Muscle of arm (tissue), 12 donors: ENCODE measurements around the gene KDM1B. TPM values are rescaled to one million over a fixed set of nuclear protein-coding genes. Genes with fewer than 3 reads are reported as not detected.
"Not testable (repeated sequence)": the region's sequence is repeated elsewhere in the genome, so short reads cannot be mapped to it uniquely, and the experiment has no call there.

Experiments
- DNase-seq: peaks from one replicate; pipeline ENCODE4 v3.0.0-alpha.2; 2013
- polyA plus RNA-seq, 12 donors: library from polyadenylated mRNA; unstranded; fragments of 120-200 nt; gene quantifications; one replicate each; pipeline ENCODE4 v1.2.1, GENCODE V29; 2013; ENCODE audit not compliant: insufficient read length in 12 of 12

Gene KDM1B
- polyA plus RNA-seq, 12 donors = 26.7 to 34.7 (median 30.2) TPM; not detected in 1

GRCh38 chr6:18147616-18148015 lies 7.6 kb upstream of the KDM1B start:
- no peak for DNase-seq

GRCh38 chr6:18148304-18149025 lies 6.8 kb upstream of the KDM1B start:
- DNase-seq = no peak

- DNase-seq = not testable (repeated sequence)
Measured at GRCh38 chr6:18151391-18151790, 3.8 kb upstream of the KDM1B start.

- no peak for DNase-seq
Measured at GRCh38 chr6:18151801-18152200, 3.4 kb upstream of the KDM1B start.

GRCh38 chr6:18153311-18153703 lies 1.9 kb upstream of the KDM1B start:
- no peak for DNase-seq

- DNase-seq = peak; percentile 7
Measured at GRCh38 chr6:18154507-18155149, 594 bp upstream of the KDM1B start, which contains the start of gene TPMT. Gene TPMT (minus strand): TSS chr6:18155077. CDS start chr6:18149127, 5,950 bp downstream.

- peak; percentile 18 for DNase-seq
Measured at GRCh38 chr6:18155864-18156421, 721 bp downstream of the KDM1B start.

GRCh38 chr6:18160911-18161310 lies 5.7 kb downstream of the KDM1B start:
- DNase-seq = no peak

GRCh38 chr6:18161431-18161830 lies 6.2 kb downstream of the KDM1B start:
- DNase-seq = no peak

- DNase-seq = no peak
Measured at GRCh38 chr6:18162401-18162800, 7.2 kb downstream of the KDM1B start.

GRCh38 chr6:18165751-18166150 lies 10.5 kb downstream of the KDM1B start:
- DNase-seq = no peak

- no peak for DNase-seq
Measured at GRCh38 chr6:18166312-18167036, 11.3 kb downstream of the KDM1B start.

GRCh38 chr6:18168264-18168663 lies 13.0 kb downstream of the KDM1B start:
- no peak for DNase-seq

GRCh38 chr6:18171871-18172270 lies 16.6 kb downstream of the KDM1B start:
- DNase-seq = no peak

- DNase-seq = not testable (repeated sequence)
Measured at GRCh38 chr6:18176198-18176597, 21.0 kb downstream of the KDM1B start.

GRCh38 chr6:18177286-18177965 lies 22.2 kb downstream of the KDM1B start:
- no peak for DNase-seq

GRCh38 chr6:18178960-18179615 lies 23.9 kb downstream of the KDM1B start:
- DNase-seq = no peak

GRCh38 chr6:18179770-18180356 lies 24.6 kb downstream of the KDM1B start:
- DNase-seq = peak; percentile 7

GRCh38 chr6:18182568-18182967 lies 27.3 kb downstream of the KDM1B start:
- DNase-seq = no peak

- no peak for DNase-seq
Measured at GRCh38 chr6:18183766-18184165, 28.5 kb downstream of the KDM1B start.

GRCh38 chr6:18185624-18186023 lies 30.4 kb downstream of the KDM1B start:
- DNase-seq = no peak
